ENCODE results near the gene SPAG7.

Gene SPAG7

DNA sequence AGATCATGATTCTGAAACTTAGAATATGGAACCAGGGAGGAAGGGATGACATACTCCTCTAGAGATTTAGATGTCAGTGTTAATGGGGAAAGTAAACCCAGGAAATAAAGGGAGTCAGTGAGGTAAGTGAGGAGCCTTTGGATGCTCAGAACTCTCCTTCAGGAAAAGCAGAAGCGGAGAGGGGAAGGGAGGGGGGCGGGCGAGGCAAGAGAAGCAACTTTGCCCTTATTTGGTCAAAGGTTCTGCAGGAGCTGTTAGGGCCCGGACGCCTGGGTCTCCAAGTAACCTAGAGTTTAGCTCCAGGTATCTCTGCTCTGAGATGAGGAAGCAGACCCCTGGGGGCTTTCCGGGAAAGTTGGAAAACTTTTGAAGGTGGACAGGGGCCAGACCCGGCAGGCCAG lies 20.6 kb downstream of the SPAG7 start:
- TF ChIP-seq, protein P1, sequence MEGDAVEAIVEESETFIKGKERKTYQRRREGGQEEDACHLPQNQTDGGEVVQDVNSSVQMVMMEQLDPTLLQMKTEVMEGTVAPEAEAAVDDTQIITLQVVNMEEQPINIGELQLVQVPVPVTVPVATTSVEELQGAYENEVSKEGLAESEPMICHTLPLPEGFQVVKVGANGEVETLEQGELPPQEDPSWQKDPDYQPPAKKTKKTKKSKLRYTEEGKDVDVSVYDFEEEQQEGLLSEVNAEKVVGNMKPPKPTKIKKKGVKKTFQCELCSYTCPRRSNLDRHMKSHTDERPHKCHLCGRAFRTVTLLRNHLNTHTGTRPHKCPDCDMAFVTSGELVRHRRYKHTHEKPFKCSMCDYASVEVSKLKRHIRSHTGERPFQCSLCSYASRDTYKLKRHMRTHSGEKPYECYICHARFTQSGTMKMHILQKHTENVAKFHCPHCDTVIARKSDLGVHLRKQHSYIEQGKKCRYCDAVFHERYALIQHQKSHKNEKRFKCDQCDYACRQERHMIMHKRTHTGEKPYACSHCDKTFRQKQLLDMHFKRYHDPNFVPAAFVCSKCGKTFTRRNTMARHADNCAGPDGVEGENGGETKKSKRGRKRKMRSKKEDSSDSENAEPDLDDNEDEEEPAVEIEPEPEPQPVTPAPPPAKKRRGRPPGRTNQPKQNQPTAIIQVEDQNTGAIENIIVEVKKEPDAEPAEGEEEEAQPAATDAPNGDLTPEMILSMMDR (IDR thresholded peaks at IDR 0.05; ENCODE audit: low read length, missing control alignments), result no peak
- H3K4me3 ChIP-seq (replicated peaks; ENCODE audit: low read depth, low read length), result peak overlapping the region; percentile 95
- DNase-seq (ENCODE audit: low read depth), result no peak

DNA sequence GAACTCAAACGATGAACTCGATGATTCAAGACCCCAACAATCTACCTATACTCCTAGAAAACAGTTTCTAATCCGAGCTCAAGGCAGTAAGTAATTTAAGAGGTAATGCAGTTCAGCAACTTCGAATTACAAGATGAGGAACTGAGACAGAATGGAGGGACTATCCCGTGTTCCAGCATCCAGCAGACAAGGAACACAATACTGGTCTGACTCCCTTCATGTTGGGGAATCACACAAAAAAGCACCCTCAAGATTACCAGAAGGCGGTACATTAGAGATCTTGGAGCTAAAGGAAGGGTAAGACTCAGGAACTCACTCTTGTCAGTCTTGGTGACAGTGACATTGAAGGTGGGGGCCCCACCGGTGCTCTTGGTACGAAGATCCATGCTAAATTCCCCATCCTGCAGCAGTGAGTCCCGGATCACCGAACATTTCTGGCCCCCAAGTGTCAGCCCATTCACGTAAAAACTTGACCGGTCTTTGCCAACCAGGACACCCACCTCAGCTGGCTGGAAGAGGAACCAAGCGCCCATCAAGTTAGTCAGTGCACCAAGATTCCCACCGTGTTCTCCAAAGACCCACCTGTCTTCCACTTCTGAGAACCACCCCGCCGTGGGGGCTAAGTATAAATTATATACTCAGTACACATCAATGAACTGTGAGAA lies 21.2 kb downstream of the SPAG7 start:
- TF ChIP-seq, protein P1 (IDR thresholded peaks at IDR 0.05; ENCODE audit: low read length, missing control alignments), result no peak
- H3K4me3 ChIP-seq (replicated peaks; ENCODE audit: low read depth, low read length), result peak overlapping the region; percentile 95
- DNase-seq (ENCODE audit: low read depth), result no peak

DNA sequence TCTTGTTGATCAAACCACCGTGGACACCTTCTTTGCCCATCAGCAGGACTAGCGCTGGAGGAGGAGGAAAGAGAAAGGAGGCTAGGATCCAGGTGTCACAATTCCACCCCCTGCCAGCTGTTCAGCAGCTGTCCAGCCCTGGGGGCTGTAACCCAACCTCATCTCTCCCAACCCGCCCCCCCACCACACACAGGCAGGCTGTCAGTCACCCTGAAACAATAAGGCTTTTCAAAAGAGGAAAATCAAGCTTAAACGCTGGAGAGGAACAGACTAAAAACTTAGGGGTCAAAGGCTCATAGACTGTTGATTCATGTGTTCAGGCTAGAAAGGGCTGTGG lies 21.7 kb downstream of the SPAG7 start:
- TF ChIP-seq, protein P1 (IDR thresholded peaks at IDR 0.05; ENCODE audit: low read length, missing control alignments), result no peak
- peak overlapping the region; percentile 95 for H3K4me3 ChIP-seq (replicated peaks; ENCODE audit: low read depth, low read length)
- no peak for DNase-seq (ENCODE audit: low read depth)

DNA sequence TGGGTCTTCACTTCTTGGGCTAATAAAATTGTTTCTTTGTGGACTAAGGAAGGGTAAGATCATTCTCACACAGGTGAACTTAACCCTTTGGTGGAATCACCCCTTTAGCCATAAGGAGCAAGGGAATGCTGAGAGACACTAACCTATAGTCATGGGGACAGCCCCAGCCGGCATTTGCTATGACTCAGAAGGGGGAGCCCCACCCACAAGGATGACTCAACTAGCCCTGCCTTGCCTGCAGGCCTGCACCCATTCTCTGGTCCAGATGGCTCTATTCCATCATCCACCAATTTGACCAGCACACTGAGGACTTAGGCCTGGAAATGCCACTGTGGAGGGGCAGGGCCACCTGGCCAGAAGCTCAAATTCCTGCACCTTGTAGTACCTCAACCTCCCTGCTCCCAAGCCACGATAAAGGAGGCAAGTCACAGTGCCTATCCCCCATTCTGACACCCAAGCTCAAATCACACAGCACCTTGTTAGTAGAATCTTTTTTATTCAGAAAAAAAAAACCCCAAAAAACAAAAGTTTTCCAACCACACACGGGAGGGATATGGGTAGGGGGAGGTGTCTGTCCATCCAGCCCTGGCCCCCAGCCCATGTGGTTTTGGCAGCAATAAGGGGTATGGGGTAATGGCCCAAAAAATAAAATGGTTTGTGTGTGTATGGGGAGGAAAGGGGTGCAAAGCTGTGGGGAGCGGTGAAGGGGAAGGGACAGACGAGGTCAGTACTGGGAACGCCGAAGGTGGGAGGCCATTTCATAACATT lies 22.3 kb downstream of the SPAG7 start:
- DNase-seq (ENCODE audit: low read depth), result peak; percentile 90
- H3K4me3 ChIP-seq (replicated peaks; ENCODE audit: low read depth, low read length), result peak overlapping the region; percentile 95
- TF ChIP-seq, protein P1 (IDR thresholded peaks at IDR 0.05; ENCODE audit: low read length, missing control alignments), result no peak

DNA sequence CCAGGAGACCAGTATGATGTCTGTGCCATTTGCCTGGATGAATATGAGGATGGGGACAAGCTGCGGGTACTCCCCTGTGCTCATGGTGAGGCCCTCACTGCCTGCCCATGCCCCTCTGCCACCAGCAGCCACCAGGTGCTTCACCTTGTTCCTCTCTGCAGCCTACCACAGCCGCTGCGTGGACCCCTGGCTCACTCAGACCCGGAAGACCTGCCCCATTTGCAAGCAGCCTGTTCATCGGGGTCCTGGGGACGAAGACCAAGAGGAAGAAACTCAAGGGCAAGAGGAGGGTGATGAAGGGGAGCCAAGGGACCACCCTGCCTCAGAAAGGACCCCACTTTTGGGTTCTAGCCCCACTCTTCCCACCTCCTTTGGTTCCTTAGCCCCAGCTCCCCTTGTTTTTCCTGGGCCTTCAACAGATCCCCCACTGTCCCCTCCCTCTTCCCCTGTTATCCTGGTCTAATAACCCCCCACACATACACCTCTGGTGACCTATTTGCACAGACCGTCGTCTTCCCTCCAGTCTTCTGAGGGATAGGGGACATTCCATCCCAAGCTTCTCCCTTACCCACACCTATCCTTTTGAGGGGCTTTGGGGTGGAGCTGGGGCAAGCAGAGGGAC lies 23.0 kb downstream of the SPAG7 start:
- TF ChIP-seq, protein P1 (IDR thresholded peaks at IDR 0.05; ENCODE audit: low read length, missing control alignments), result no peak
- DNase-seq (ENCODE audit: low read depth), result no peak
- H3K4me3 ChIP-seq (replicated peaks; ENCODE audit: low read depth, low read length), result peak overlapping the region; percentile 21

DNA sequence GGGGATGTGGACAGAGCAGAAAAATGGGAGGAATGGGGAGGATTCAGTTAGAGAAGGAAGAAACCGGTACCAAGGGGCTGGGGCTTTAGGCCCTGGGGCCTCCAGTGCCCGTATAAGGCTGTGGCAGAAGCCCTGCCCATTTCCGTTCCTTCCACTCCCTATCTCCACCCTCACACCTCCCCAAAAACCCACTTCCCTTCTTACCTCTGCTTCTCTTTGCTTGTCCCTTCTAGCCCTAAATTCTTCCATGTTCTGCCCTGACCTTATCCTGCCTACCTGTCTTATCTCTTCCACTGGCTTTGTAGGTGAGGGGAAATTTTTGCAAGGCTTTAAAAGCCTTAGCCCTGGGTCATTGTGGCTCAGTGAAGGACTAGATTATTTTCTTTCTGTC lies 23.5 kb downstream of the SPAG7 start:
- TF ChIP-seq, protein P1 (IDR thresholded peaks at IDR 0.05; ENCODE audit: low read length, missing control alignments), result no peak
- no peak for DNase-seq (ENCODE audit: low read depth)
- no peak overlapping the region for H3K4me3 ChIP-seq (replicated peaks; ENCODE audit: low read depth, low read length)

All from fibroblast of pulmonary artery (primary cell).